Colonic mucosa (tissue), 4 donors: ENCODE data around the gene CERCAM. TPM values are rescaled to one million over a fixed set of nuclear protein-coding genes. Genes with fewer than 3 reads are reported as not detected.
"Not testable (repeated sequence)": the region's sequence is repeated elsewhere in the genome, so short reads cannot be mapped to it uniquely, and the experiment has no call there.

ENCODE experiments used
- DNase-seq: peaks from one replicate; pipeline ENCODE4 v3.0.0-alpha.2; 2020
- H3K27ac ChIP-seq: fragments of 200-600 bp; one replicate; pipeline ENCODE4 v1.8.0; 2021
- H3K27me3 ChIP-seq: fragments of 200-600 bp; one replicate; pipeline ENCODE4 v1.8.0; 2021
- H3K36me3 ChIP-seq: fragments of 200-600 bp; one replicate; pipeline ENCODE4 v1.8.0; 2021
- H3K4me1 ChIP-seq: fragments of 200-600 bp; one replicate; pipeline ENCODE4 v1.8.0; 2021; ENCODE audit warnings: mild to moderate bottlenecking
- H3K4me3 ChIP-seq: fragments of 200-600 bp; one replicate; pipeline ENCODE4 v1.8.0; 2021
- H3K9ac ChIP-seq, 2 donors: one replicate each; pipeline ENCODE4 v1.7.0; 2013; ENCODE audit warnings: control low read depth in 2 of 2, low read depth in 2 of 2, low read length in 2 of 2
- H3K9me3 ChIP-seq: fragments of 200-600 bp; one replicate; pipeline ENCODE4 v1.8.0; 2021
- intact Hi-C: fragments of 100-400 bp; cut with DNase I; formaldehyde crosslinking; loops from one replicate; pipeline ENCODE4 v1.14.1; 2022
- total RNA-seq, 2 donors: library from RNA; stranded (reverse); fragmentation: NEBNext Ultra II Directional in 1 of 2; extraction: Animal tissue kit (Norgen Biotek cat#: 25700) in 1 of 2; gene quantifications; one replicate each; pipeline ENCODE4 v1.2.1, GENCODE V29; 2021
- TF ChIP-seq, protein P1 (sequence below): fragments of 200-600 bp; IDR thresholded peaks from one replicate; pipeline ENCODE4 v1.8.0; 2022; ENCODE audit warnings: antibody characterized with exemption, mild to moderate bottlenecking
- donor health status: healthy.
- donor health status: DM: no; HTN: no; CAD: no.
- donor health status: DM: no; HTN: no; CAD: no.

CERCAM gene
- total RNA-seq, 2 donors from 2014 or later = 4.9 to 9.3 TPM

DNA sequence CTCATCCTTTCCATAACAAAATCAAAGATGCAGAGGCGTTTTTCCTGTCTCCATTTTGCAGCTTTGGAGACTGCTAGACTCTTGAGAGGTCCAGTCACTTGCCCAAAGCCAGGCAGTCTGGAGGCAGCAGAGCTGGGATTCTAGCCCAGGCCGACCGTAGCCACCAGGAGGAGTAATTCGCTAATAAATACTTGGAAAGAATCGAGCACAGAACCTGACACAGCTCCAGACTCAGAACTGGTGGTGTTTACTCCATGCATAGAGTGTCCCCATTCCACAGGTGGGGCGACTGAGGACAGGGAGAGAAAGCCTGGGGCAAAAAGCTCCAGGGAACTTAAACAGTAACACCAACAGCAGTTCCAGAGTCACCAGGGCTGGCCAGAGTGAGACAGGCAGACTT is 10.7 kb upstream of the CERCAM start:
- no peak for DNase-seq
- intact Hi-C loops = loop anchor here (5.0 to 10.0 kb wide), 2 partner anchors 48 to 115 kb away; no protein-coding TSS in a partner anchor

DNA sequence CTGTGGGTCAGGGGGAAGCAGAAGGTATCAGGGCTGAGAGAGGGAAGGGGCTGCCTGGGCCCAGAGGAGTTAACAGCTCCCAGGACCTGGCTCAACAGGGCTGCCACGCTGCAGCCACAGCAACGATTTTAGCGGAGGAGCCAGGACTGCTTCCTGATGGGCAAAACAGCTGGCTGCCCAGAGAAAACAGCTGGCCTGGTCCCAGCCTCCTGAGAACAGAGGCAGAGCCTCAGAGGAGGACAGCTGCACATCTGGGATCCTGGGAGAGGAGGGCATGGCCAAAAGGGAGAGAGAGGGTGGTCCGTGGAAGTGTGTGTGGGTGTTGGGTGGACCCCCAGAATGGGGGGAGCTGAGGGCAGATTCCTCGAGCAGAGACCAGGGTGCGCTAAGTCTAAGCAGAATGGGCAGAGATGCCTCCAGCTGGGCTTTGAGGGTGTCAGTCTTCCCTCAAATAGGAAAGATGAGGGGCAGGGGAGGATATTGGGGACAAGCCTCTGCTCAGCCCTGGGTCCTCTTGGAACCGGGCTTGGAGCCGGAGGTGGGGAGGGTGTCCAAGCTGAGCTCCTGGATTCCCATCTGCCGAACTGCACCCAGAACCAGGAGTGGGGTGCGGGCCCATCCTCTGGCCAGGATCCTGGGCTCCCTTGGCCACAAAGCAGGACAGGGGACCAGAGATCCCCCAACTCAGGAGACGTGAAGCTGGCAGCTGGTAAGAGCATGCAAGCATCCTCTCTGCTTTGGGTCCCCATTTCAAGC is 9.1 kb upstream of the CERCAM start:
- intact Hi-C loops = loop anchor here (5.0 to 10.0 kb wide), 2 partner anchors 49 to 117 kb away; no protein-coding TSS in a partner anchor
- TF ChIP-seq, protein P1, sequence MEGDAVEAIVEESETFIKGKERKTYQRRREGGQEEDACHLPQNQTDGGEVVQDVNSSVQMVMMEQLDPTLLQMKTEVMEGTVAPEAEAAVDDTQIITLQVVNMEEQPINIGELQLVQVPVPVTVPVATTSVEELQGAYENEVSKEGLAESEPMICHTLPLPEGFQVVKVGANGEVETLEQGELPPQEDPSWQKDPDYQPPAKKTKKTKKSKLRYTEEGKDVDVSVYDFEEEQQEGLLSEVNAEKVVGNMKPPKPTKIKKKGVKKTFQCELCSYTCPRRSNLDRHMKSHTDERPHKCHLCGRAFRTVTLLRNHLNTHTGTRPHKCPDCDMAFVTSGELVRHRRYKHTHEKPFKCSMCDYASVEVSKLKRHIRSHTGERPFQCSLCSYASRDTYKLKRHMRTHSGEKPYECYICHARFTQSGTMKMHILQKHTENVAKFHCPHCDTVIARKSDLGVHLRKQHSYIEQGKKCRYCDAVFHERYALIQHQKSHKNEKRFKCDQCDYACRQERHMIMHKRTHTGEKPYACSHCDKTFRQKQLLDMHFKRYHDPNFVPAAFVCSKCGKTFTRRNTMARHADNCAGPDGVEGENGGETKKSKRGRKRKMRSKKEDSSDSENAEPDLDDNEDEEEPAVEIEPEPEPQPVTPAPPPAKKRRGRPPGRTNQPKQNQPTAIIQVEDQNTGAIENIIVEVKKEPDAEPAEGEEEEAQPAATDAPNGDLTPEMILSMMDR = no peak
- Histone ChIP-seq H3K9me3 (no peaks in the 10 kb centered on the region), H3K36me3 (no peaks in the 10 kb centered on the region), H3K27ac (no peak overlapping the region), H3K4me1 (no peaks in the 10 kb centered on the region), H3K9ac (no peak overlapping the region), H3K4me3 (no peak overlapping the region), H3K27me3 (peaks cover 4% of the 10 kb centered on the region)
- DNase-seq = no peak

More for the DNA sequence above, 10.7 kb upstream of the CERCAM start:
- no peaks in the 10 kb centered on the region for H3K27me3 ChIP-seq
- H3K36me3 ChIP-seq = no peaks in the 10 kb centered on the region
- no peak overlapping the region for H3K4me3 ChIP-seq
- no peaks in the 10 kb centered on the region for H3K9me3 ChIP-seq
- H3K27ac ChIP-seq = no peak overlapping the region
- H3K4me1 ChIP-seq = no peaks in the 10 kb centered on the region
- H3K9ac ChIP-seq = no peak overlapping the region
- TF ChIP-seq, protein P1 = no peak

DNA sequence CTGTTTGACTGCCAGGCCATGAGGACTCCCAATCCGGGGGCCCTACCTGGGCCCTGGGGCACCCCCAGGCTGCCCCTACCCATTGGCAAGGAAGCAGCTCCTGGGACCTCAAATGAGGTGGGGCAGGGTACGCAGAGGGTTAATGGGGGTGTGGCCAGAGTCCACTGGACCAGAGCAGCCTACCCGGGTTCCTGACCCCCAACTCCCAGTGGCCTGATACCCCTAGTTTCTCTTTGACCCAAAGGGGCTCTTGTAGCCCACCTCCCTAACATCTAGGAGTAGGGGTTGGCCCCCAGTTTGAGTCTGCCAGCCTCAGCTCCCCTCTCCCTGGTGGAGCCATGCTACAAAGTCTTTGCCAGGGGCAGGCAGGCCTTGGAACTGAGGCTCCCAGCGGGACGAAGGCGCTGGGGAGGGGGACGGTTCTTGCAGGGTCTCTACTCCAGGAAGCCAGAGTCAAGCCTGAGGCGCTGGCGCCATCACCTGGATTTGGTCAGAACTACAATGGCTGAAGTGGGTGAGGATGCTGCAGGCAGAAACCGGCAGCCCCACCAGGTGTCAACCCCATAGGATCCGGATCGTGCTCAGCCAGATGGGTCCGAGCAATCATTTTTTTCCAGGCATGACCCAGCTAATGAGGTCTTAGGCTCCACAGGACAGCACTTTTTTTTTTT is 8.4 kb upstream of the CERCAM start:
- Histone ChIP-seq H3K9me3 (no peaks in the 10 kb centered on the region), H3K9ac (no peak overlapping the region), H3K27ac (no peak overlapping the region), H3K36me3 (no peaks in the 10 kb centered on the region), H3K27me3 (peaks cover 4% of the 10 kb centered on the region), H3K4me1 (no peaks in the 10 kb centered on the region), H3K4me3 (no peak overlapping the region)
- TF ChIP-seq, protein P1 = no peak
- intact Hi-C loops = loop anchor here (5.0 to 10.0 kb wide), 2 partner anchors 50 to 117 kb away; no protein-coding TSS in a partner anchor
- peak; percentile 35 for DNase-seq

DNA sequence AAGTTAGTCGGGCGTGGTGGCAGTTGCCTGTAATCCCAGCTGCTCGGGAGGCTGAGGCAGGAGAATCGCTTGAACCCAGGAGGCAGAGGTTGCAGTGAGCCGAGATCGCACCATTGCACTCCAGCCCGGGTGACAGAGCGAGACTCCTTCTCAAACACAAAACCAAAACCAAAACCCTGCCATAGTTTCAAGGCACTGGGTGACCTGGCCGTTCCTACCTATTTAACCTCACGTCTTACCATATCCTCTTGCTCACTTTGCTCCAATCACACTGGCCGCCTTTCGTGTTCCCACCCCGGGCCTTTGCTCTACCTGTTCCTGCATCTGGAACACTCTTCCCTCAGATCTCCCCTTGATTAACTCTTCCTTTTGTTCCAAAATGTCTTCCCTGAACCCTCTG is 6.9 kb upstream of the CERCAM start:
- H3K27ac ChIP-seq, H3K27me3 ChIP-seq, H3K36me3 ChIP-seq, H3K9me3 ChIP-seq, H3K4me3 ChIP-seq, H3K9ac ChIP-seq, H3K4me1 ChIP-seq, DNase-seq: not testable (repeated sequence)
- intact Hi-C loops = loop anchor here (5.0 to 10.0 kb wide), 2 partner anchors 51 to 119 kb away; no protein-coding TSS in a partner anchor

DNA sequence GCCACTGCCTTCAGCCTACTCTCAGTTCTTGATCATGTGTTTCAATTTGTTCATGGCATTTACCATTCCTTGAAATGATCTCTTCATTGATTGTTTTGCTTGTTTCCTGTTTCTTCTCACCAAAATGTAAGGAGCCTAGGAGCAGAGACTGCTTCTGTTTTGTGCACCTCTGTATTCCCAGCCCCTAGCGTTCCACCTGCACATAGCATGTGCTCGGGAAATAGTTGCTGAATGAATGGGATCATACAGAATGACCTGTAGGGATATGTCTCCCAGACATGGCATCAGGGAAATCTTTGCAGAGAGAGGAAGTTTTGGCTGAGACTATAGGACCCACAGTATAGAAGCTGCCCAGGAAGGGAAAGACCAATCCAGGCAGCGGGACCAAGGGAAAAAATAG is 6.2 kb upstream of the CERCAM start:
- DNase-seq = no peak
- Histone ChIP-seq H3K27me3 (peaks cover 12% of the 10 kb centered on the region), H3K27ac (no peak overlapping the region), H3K36me3 (no peaks in the 10 kb centered on the region), H3K4me1 (peaks cover 5% of the 10 kb centered on the region), H3K4me3 (no peak overlapping the region), H3K9ac (no peak overlapping the region), H3K9me3 (no peaks in the 10 kb centered on the region)
- intact Hi-C loops = loop anchor here (5.0 to 10.0 kb wide), 2 partner anchors 52 to 120 kb away; no protein-coding TSS in a partner anchor
- TF ChIP-seq, protein P1 = no peak
